HG03039 (cell line): ENCODE measurements around the gene ZNF750.
"Not testable (repeated sequence)": the region's sequence is repeated elsewhere in the genome, so short reads cannot be mapped to it uniquely, and the experiment has no call there.

Experiments
- ATAC-seq: cut with Tn5 transposase; IDR thresholded peaks from one replicate; pipeline ENCODE4 v1.9.1; 2021; ENCODE audit warnings: mild to moderate bottlenecking, moderate library complexity; ENCODE audit not compliant: unreplicated experiment

The ZNF750 gene

DNA sequence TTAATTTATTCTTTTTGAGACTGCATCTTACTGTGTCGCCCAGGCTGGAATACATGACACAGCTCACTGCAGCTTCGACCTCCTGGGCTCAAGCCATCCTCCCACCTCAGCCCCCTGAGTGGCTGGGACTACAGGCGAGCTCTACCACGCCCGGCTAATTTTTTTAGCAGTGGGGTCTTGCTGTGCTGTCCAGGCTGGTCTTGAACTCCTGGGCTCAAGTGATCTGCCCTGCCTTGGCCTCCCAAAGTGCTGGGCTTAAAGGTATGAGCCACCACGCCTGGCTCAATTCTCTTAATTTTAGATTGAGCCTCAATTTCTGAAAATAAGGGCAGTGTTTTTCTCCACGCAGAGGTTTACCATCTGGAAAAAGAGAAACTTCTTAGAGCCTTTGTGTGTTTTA lies 41.1 kb downstream of the ZNF750 start:
- no peak for ATAC-seq

DNA sequence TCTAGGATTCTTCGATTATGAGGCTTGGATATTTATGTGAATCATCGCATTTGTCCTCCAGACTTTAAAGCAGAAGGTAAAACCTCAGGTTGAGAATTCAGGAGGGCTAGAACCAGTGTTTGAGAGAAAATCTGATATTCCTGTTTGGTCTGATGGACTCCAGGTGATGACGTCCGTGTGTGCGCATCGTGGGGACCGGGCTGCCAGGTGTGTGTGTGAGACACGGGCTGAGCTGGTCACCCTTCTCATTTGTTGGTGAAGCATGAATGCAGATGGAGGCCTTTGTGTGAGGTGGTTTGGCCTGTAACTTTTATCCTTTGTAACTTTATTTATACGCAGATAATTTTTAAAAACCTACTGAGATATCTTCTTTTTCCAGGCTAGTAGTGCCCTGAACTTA lies 42.8 kb downstream of the ZNF750 start:
- no peak for ATAC-seq

DNA sequence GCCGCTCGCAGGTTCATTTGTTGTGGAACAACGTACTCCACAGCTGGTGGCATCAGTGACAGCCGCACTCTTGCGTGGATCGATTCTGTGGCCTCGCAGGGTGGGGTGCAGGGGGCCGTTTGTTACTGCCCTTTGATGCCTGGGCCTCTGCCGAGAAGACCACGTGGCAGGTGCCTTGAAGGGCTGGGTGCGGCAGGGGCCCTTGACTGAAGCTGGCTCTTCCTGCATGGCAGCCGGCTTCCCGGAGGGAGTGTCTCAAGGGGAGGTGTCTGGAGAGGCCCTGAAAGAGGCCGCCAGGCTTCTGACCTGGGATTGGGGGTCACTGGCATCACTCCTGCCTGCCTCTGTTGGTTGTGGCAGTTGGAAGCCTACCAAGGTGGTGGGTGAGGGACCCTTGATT lies 44.2 kb downstream of the ZNF750 start:
- no peak for ATAC-seq

DNA sequence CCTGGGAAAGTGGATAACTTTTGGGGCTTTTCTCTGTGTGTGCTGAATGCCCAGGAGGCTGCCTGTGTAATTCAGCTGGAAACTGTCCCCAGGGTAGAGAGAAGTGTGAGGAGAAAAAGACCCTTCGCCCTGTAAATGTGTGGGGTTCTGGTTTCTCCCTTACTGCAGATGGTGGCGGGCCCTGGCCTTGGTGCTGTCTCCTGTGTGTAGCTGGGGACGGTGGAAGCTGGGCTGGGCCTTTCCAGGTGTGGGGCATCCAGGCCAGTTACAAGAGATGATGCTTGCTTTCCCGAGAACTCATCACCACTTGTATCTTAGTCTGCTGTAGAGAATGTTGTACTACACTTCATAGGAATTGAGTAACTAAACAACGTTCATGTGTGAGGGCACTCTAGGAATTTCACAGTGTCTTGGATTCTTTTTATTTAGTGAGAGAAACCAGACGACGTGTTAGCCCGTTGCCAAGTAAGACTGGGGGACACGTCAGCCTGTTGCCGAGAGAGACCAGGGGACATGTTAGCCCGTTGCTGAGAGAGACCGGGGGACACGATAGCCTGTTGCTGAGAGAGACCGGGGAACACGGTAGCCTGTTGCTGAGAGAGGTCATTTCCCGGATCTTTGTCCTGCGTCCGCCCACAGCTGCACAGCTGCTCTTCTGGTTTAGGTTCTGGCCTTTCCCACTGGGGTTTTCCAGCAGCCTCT lies 44.9 kb downstream of the ZNF750 start:
- no peak for ATAC-seq

DNA sequence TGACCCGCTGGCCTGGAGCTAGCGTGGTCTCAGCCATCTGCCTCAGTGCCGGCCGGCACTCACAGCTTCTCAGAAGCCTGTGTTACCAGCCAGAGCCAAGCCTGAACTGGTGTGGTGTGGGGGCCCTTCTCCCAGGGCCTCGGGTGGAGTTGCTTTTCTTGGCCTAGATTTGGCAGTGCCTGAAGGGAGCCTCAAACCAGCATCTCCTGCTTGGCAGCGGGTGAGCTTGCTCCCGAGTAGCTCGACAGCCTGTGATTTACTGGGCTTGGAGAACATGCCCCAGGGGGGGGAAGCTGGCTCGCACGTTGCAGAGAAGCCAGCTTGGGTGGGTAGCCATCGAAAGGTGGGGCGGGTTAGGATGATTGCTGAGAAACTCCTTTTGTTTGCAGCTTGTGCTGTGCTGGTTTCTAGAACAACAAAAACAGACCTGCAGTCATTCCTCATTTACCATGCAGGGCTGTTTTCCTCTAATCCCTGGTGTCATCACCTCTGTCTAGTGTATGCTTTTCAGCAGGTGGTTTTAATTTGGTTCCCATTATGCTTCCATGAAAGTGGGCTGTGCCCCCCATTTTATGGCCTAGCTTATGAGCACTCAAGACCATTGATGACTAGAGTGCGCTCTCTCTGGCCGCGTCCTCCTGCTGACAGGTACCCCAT lies 45.7 kb downstream of the ZNF750 start:
- no peak for ATAC-seq

DNA sequence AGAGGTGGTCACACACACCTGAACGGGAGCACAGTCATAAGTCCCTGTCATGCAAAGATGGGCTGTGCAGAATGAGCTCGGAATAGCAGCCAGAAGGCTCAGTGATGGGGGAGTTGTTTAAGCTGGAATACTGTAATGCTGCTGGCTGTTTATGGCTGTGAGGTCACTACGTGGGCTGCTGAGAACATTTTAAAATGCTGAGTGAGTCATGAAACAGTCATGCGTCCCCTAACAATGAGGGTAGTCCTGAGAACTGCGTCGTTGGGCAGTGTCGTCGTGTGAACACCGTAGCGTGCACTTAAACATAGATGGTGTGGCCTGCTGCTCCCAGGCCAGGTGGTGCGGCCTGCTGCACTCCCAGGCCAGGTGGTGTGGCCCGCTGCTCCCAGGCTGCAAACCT lies 48.3 kb downstream of the ZNF750 start:
- ATAC-seq: no peak

DNA sequence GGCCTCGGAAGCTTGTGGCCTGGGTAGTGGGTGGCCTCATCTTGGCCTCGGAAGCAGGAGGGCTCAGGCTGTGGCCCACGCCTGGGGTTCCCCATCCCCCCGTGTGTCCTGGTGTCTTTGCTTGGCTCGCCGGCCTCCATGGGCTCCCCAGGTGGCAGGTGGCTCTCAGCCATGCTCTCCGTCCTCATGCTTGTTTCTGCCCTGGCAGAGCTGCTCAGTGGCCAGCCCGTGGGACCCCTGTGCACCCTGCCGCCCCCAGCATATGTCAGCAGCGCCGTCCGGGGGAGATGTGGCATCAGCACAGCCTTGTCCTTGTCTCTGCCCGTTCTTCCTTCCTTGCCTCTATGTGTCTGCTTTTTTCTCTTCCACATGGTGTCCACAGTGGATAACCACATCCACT lies 49.4 kb downstream of the ZNF750 start:
- ATAC-seq: no peak

DNA sequence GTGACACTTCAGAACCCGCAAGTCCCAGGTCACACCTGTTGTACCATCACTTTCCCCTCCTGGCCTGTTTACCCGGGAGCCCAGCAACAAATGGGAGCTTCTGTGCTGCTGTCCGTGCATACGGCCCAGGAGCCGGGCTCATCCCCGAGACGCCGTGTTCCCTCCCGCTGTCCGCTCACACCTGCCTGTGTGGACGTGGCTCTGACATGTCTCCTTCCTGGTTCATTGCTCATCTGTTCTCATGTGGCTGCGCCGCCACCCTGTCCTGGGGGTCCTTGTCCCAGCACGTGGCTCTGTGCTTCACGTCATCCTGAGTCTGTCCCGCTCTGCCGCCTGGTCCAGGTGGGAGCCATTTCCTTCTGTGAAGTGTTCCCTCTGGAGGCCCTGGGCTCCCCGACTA lies 50.0 kb downstream of the ZNF750 start:
- ATAC-seq: no peak

DNA sequence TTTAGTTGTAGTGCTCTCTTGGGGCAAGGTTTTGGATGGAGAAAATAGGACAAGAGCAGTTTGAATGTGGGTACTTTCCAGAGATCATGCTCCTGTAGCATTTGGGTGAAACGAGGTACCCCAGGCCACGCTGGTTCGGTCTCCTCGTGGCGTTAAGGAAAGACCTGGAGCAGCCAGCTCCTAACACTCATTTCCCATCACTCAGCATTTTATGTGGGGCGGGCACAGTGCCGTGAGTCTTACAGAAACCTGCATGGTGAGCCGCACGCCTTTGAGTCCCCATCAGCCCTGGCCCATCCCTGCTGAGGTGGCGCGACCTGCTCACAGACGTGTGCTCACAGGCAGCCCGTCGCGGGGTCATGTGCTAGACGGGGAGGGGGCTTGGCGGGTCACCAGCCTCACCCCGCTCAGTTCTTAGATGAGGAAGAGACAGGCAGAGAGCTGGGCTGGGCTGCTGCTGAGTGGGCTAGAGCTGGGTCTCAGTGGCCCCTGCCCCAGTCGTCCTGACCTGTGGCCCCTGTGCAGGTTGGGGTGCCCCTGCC lies 50.7 kb downstream of the ZNF750 start:
- ATAC-seq: no peak

DNA sequence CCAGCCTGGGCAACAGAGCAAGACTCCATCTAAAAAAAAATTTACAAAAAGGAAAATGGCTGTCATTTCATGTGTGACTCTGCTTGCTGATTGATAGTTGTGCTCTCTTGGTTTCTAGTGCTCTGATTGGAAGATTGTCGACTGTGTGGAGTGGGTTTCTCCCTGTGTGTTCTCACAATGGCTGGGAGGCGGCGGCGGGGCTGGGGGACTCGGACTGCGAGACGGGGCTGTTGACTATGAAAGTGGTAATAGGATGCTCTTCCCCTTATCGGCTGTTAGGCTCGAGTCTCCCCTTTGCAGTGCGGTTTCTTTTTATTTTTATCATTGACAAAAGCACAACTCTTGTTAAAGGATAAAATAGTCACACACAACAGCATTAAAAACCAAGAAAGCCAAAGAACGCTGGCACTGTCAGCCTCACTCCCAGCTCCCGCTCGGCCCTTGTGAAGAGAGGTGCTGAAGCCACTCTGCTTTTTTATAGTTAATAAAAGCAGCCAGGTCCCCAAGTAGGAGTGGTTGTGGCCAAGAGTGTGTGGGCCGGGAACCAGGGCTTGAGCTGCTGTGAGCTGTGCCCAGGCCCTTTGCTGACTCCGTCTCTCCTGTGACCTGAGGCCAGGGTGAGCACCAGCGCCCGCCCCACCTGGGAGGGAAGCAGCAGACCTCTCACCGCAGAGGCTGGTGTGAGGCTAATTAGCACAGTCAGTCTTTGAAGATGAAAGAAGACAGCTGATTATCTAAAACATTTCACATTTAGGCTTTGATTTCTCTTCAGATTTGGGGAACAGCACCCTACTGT lies 51.4 kb downstream of the ZNF750 start:
- no peak for ATAC-seq

DNA sequence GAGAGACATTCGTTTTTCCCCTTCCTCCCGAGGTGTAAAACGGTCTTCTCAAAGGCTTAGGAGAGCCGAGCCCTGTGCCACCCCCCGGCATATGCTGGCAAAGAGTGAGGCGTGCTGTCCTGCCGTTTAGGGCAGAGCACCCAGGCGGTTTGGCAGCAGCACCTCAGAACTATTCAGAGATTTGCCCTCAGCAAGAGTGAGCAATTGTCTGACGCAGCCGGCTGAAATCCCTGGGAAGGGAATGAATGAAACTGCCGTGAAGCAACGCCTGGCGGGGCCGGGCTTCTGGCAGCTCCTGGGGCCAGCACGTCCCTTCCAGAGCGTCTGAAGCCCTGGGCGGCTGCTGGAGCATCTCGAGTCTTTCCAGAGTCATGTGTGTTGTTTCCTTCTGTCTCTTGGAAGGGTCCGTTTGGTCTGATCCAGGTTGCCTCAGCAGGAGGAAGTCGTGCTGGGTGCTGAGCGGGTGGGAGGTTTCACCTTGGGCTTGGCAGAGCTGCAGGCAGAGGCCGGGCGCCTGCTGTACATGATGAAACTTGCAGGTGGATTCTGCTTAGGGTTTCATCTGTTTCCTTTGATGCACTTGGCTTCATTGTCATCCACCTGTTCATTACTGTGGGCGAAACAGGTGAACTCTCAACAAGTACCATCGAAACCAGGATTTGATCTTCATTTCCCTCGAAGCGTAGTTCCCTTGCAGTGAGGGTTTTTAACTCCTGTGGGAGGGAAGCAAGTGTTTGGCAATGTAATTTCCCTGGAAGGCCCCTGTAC lies 52.6 kb downstream of the ZNF750 start:
- ATAC-seq: no peak

DNA sequence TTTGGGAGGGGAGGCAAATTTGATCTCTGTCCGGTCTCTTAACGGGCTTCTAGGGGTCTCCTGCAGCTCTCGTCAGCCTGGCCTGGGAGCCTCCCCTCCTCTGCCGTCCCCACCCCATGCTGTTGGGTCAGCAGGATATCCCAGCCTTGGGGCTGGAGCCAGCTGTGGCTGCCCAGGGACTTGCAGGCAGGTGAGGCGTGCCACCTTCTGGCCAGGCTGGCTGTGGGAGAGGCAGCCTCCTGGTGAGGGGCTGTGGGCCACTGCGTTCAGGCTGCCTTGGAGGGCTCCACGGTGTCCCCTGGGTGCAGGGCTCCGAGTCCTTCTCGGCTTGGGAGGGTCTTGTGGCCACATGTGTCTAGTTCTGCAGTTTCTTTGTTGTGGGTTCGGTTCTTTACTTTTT lies 53.4 kb downstream of the ZNF750 start:
- ATAC-seq: no peak

DNA sequence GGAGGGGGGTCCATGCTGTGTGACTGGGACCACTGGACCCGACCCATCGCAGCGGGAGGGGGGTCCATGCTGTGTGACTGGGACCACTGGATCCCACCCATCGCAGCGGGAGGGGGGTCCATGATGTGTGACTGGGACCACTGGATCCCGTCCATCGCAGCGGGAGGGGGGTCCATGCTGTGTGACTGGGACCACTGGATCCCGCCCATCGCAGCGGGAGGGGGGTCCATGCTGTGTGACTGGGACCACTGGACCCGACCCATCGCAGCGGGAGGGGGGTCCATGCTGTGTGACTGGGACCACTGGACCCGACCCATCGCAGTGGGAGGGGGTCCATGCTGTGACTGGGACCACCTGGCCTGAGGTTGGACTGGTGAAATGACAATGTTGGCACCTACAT lies 54.2 kb downstream of the ZNF750 start:
- not testable (repeated sequence) for ATAC-seq

DNA sequence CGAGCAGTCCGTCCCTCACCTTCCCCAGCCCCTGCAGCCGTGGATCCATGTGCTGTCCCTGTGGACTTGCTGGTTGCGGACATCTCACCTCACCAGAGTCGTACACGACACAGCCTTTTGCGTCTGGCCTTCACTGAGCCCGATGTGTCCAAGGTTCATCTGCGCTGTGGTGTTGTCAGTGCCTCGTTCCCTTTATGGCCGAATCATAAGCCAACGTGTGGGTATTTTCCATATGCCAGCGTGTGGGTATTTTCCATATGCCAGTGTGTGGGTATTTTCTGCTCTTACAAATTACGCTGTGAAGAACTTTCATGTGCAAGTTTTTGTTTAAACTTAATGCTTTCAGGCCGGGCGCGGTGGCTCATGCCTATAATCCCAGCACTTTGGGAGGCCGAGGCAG lies 56.3 kb downstream of the ZNF750 start:
- ATAC-seq: no peak

DNA sequence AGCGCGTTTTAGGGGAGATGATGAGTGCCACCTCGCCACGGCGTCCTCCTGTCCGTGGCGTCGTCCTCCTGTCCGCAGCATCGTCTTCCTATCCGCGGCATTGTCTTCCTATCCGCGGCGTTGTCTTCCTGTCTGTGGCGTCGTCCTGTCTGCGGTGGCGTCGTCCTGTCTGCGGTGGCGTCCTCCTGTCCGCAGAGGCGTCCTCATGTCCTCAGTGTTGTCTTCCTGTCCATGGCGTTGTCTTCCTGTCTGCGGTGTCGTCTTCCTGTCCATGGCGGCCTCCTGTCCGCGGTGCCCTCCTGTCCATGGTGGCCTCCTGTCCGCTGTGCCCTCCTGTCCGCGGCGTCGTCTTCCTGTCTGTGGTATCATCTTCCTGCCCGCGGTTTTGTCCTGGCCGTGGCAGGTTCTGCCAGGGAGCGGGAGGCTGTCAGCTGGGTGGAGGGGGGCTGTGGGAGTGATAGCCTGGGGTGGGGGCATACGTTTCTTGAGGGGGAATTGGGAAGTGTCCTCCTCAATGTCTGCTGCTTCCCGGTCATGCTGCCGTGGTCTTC lies 57.1 kb downstream of the ZNF750 start:
- no peak for ATAC-seq

DNA sequence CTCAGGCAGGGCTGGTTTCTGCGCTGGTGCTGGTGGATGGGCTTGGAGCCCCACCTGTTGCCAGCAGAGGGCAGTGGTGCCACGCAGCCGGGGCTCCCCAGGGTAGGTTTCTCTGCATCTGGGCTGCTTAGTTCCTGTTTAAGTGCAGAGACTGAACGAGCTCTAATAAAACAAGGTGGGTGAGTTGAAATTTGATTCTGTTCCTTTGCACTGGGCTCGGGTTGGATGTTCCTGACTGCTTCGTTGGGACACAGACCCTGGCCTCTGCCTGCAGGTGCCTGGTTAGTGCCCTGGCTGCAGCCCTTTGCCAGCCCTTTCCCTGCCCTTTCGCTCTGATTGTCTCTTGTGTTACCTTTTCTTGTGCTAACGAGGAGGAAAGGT lies 57.9 kb downstream of the ZNF750 start:
- no peak for ATAC-seq

DNA sequence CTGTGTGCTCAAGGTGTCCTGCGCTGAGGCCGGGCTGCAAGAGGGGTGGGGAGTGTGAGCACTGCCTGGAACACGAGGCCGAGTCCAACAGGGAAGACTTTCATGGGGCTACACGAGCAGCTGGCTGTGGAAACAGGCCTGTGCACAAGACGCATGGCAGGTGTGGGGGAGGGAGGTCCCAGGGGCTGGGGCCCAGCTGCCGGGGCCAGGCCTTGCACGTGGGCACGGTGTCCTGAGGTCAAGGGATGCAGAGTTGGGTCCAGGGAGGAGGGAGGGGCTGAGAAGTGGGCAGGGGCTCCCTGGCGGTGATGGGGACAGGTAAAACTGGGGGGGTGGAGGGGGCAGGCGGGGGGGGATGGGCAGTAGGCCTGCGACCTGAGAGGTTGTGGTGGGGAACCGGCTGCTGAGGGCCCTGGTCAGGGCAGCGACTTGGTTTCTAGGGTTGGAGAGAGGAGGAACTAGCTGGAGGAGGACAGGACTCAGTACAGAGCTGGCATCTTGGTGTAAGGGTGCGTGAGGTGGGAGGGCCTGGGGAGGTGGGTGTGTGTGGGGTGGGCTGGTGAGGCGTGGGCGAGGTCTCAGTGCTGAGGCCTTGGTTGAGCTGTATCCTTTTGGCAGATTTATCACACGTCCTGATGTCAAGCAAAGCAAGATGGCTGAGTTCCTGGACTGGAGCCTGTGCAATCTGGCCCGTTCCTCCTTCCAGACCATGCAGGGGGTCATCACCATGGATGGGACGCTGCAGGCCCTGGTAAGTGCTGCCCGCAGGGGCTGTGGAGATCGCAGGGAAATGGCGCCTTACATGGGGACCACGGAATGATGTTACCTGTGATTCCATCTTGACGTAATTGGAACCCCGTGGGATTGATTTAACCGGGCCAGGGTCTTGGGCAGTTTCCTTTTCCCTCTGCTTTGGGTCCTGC lies 58.6 kb downstream of the ZNF750 start:
- no peak for ATAC-seq

DNA sequence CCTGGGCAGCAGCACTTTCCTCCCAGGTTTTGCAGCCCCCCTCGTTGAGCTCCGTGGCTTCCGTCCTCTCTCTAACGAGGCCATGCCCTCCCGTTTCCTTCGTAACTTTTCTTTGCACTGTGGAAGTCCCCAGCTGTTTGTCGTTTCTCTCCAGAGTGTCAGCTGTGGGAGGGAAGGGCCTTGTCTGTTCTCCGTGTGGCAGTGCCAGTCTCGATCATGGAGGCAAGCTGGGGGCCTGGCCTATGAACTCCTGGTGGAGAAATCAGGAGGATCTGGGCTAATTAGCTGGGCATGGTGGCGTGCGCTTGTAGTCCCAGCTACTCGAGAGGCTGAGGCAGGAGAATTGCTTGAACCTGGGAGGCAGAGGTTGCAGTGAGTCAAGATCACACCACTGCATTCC lies 59.6 kb downstream of the ZNF750 start:
- no peak for ATAC-seq

DNA sequence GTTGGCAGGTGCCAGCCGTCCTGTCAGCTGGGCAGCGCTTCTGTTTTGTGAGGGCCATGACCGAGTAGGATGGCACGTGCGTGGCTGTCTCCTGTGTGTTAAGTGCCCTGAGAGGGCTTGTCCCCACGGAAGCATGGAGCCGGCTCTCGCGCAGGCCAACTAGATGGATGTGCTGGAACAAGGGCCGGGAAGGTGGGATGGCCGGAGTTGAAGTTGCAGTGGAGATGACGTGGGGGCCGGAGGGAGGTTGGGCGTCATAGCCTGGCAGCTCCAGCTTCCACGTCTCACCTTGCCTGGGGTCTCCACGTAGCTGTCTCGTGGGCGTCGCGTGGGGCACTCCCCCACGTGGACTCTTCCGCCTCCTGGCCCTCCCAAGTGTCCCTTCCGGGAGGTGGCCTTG lies 60.3 kb downstream of the ZNF750 start:
- ATAC-seq: no peak
